GM21786 (cell line): ENCODE results near the gene PDCD7.
"Not testable (repeated sequence)": the region's sequence is repeated elsewhere in the genome, so short reads cannot be mapped to it uniquely, and the experiment has no call there.

Experiments
- ATAC-seq: cut with Tn5 transposase; IDR thresholded peaks from one replicate; pipeline ENCODE4 v1.9.1; 2021; ENCODE audit not compliant: unreplicated experiment

The PDCD7 gene

DNA sequence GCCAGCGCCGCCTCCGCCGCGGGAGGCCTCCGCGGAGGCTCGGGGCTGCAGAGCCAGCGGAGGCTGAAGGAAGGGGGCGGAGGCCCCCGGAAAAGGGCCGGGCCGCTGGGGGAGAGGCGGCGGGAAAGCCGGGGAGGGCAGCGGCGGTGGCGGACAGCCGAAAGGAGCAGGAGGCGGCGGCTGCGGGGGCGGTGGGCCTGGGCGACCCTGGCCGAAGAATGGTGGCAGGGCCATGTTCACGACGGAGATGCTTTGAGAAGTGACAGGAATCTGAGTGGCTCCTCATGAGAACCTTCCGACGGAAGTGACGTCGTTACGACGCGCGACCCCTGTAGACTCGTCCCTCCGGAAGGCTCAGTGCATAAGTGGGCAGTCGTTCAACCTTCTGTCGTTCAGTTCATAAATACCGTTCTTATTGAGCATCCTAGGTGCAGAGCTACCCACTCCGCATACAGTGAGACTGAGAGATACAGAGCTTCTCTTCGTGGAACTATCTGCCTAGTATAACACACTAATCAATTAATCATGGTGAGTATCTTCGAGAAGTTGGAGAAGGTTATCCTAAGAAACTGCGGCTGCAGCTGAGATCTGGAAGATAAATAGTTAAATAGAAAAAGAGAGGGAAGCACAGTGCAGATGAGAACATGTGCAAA lies at the start of gene PDCD7:
Gene PDCD7 (minus strand): TSS at position 261 of the 653 bp plus-strand sequence. CDS start 27 bp downstream, at position 234.
- peak; percentile 91 for ATAC-seq

DNA sequence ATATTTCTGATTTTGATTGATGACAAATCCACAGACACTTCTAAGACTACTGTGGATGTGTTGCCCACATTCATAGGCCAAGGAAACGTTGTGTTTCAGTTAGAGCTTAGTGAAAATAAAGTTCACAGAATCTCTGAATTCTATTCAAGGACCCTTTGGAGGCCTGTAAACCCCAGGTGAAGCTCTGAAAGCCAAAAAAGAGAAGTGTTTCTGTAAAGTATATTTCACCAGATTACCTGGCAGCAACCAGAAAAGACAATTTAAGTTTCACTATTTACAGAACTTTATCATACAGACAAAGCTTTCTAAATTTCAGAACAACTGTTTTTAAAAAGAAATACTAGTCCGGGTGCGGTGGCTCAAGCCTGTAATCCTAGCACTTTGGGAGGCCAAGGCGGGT lies 48.9 kb upstream of the PDCD7 start:
- no peak for ATAC-seq

DNA sequence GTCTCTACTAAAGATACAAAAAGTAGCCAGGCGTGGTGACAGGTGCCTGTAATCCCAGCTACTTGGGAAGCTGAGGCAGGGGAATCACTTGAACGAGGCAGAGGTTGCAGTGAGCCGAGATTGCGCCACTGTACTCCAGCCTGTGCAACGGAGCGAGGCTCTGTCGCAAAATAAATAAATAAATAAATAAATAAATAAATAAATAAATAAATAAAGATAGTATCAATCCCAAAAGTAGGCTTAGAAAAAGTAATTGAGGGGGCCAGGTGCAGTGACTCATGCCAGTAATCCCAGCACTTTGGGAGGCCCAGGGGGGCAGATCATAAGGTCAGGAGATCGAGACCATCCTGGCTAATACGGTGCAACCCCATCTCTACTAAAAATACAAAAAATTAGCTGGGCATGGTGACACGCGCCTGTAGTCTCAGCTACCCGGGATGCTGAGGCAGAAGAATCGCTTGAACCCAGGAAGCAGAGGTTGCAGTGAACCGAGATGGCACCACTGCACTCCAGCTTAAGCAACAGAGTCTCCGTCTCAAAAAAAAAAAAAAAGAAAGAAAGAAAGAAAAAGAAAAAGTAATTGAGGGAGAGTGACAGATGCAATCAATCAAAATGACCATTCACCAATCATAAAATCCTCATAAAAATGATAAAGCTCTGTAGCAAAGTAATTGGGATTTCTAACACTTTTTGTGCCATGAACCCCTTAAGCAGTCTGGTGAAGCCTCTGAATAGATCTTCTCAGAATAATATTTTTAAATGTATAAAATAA lies 48.2 kb upstream of the PDCD7 start:
- not testable (repeated sequence) for ATAC-seq

GRCh38 chr15:65180167-65180566 lies 46.6 kb upstream of the PDCD7 start:
- no peak for ATAC-seq

DNA sequence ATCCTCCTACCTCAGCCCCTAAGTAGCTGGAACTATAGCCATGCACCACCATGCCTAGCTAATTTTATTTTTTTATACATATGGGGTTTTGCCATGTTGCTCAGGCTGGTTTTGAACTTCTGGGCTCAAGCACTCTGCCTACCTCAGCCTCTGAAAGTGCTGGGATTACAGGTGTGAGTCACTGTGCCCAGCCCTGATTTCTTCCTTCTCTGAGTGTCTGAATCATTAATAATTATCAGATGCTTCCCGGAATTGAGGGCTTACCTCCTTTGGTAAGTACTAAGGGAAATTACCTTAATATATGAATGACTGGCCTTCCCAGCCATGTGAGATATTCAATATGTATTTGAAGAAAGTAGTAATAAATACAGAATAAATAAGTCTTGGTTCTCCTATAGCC lies 44.3 kb upstream of the PDCD7 start:
- no peak for ATAC-seq

GRCh38 chr15:65176056-65176455 lies 42.4 kb upstream of the PDCD7 start:
- ATAC-seq: no peak

DNA sequence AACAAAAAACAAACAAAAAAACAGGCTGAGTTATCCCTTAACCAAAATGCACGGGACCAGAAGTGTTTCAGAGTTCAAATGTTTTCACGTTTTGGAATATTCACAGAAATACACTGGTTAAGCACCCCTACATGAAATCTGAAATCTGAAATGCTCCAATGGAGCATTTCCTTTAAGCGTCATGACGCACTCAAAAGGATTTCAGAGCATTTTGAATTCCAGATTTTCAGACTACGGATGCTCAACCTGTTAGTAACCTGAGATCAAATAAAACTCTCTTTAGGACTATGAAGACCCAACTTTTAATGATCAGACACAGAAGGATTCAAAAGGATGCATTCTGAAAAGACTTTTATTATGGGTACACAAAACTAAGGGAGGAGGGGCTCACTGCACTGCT lies 41.9 kb upstream of the PDCD7 start:
- ATAC-seq: no peak

GRCh38 chr15:65174509-65174908 lies 40.9 kb upstream of the PDCD7 start:
- ATAC-seq: no peak

DNA sequence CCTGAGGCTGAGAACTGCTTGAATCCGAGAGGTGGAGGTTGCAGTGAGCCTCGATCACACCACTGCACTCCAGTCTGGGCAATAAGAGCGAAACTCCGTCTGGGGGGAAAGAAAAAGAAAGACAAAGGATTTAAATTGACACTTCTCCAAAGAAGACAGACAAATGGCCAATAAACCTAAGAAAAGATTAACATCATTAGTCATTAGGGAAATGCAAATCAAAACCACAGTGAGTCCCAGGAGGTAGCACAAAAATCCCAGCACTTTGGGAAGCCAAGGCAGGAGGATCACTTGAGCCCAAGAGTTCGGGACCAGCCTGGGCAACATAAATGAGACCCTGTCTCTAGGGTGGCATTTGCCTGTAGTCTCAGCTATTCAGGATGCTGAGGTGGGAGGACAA lies 38.9 kb upstream of the PDCD7 start:
- ATAC-seq: no peak

DNA sequence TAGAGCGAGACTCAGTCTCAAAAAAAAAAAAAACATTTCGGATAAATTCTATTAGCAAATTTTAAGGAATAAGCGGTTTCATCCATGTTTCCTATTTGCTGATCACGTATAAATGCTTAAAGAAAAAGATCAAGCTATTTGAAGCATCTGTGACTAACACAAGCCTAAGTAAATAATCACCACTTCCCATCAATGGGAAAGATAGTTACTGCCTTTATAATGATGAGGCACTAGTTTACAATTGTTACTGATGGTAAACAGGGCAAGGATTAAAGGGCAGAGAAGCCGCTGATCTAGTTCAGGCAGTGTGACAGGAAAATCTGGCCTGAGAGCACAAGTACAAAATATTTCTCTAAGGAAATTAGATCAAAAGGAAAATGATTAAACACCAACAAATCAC lies 37.8 kb upstream of the PDCD7 start:
- ATAC-seq: no peak

DNA sequence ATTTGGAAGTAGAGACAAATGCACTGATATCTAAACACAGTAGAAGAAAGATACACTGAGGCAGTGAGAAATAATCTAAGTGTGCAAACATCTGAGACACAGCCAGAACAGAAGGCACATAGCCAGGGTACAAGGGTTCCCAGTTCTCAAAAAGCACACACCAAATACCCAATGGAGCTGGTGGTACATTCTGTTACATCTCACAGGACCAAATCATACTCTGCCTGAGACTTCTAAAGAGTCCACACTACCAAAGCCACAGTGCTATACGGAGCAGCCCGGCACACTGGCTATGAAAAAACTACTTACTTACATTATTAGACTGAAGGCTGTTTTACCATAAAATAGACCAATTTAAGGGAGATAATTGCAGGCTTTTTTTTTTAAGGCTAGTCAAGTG lies 32.3 kb upstream of the PDCD7 start:
- ATAC-seq: no peak

DNA sequence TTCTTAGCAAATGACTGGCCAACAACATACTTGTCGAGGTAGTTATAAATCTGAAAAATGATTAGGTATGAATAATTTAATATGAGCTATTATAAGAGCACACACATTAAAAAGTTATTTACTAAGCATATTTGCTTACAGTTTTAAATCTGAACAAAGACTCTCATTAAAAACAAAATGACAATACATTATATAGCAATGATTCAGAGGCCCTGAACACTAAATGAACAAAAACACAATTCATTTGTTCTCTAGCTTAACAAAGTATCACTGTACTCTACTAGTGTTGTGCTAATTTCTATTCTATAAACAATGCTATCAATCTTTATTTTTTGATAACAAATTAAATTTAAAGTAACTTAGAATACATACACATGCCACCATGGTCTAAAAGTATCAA lies 30.5 kb upstream of the PDCD7 start:
- ATAC-seq: no peak

- ATAC-seq: no peak
Measured at GRCh38 chr15:65163041-65163440, 29.4 kb upstream of the PDCD7 start.

DNA sequence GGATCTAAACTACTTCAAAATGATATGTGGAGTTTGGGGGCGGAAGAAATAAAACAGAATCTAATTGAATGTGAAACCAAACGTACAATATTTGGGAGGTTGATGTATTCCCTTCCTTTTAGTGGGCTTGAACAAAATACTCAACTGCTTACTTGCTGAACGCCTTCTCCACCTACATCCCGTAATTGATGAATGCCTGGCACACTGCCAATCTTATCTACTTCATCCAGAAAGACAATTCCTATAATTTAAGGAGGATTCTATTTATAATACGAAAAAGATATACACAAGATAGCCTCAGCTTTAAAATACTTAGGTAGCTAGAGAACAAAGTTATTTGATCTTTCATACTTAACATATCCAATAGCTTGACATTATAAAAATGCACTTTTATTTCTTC lies 23.1 kb upstream of the PDCD7 start:
- ATAC-seq: no peak

DNA sequence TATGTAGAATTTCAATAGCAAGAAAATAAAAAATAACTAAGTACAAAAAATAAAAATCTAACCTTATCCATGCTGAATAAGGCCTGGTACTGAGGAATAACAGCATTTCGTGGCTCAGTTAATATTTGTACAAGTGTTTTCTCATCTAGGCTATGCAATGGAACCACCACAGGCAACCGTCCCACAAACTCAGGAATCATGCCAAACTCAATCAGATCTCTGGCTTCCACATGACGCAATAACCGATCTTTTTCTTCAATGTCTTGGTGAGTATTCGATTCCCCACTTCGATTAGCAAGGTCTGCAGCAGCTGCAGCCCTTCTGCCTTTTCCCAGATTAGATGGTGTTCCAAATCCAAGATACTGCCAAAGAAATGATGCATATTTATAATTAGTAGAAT lies 21.1 kb upstream of the PDCD7 start:
- ATAC-seq: no peak

GRCh38 chr15:65147902-65148301 lies 14.3 kb upstream of the PDCD7 start:
- ATAC-seq: no peak

DNA sequence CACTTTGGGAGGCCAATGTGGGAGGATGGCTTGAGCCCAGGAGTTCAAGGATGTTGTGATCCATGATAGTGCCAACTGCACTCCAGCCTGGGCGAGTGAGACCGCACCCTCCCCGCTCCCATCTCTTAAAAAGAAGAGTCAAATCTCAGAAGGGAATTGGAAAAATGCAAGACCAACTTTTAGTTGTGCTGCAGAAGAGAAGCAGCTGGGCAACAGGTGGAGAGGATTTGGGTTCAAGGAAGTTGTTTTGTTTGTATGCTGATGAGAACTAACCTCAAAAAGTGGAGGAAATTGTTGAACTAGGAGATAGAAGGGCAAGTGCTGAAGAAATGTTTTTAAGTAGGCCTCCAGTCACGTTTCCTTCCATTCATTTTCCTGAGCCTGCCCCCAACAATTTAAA lies 12.8 kb upstream of the PDCD7 start:
- no peak for ATAC-seq

DNA sequence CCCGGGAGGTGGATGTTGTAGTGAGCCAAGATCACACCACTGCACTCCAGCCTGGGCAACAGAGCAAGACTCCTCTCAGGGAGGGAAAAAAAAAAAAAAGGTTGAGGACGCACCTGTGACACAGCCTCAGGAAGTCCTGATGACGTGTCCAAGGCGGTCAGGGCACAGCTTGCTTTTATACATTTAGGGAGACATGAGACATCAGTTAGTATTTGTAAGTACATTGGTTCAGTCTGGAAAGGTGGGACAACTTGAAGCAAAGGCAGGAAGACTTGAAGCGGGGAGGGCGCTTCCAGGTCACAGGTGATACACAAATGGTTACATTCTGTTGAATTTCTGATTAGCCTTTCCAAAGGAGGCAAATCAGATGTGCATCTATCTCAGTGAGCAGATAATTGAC lies 5.0 kb upstream of the PDCD7 start:
- ATAC-seq: not testable (repeated sequence)

DNA sequence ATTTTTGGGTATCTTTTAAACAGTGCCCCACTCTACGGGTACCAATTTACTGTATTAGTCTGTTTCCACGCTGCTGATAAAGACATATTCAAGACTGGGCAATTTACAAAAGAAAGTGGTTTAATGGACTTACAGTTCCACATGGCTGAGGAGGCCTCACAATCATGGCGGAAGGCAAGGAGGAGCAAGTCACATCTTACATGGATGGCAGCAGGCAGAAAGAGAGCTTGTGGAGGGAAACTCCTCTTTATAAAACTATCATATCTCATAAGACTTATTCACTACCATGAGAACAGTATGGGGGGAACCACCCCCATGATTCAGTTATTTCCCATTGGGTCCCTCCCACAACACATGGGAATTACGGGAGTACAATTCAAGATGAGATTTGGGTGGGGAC lies 4.3 kb upstream of the PDCD7 start:
- ATAC-seq: not testable (repeated sequence)

DNA sequence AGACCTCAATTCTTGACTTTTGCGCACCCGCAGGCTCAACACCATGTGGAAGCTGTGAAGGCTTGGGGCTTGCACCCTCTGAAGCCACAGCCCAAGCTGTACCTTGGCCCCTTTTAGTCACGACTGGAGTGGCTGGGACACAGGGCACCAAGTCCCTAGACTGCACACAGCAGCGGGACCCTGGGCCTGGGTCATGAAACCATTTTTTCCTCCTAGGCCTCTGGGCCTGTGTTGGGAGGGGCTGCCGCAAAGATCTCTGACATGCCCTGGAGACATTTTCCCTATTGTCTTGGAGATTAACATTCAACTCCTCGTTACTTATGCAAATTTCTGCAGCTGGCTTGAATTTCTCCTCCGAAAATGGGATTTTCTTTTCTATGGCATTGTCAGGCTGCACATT lies 3.5 kb upstream of the PDCD7 start:
- not testable (repeated sequence) for ATAC-seq

GRCh38 chr15:65134538-65134937 lies 930 bp upstream of the PDCD7 start:
- no peak for ATAC-seq

DNA sequence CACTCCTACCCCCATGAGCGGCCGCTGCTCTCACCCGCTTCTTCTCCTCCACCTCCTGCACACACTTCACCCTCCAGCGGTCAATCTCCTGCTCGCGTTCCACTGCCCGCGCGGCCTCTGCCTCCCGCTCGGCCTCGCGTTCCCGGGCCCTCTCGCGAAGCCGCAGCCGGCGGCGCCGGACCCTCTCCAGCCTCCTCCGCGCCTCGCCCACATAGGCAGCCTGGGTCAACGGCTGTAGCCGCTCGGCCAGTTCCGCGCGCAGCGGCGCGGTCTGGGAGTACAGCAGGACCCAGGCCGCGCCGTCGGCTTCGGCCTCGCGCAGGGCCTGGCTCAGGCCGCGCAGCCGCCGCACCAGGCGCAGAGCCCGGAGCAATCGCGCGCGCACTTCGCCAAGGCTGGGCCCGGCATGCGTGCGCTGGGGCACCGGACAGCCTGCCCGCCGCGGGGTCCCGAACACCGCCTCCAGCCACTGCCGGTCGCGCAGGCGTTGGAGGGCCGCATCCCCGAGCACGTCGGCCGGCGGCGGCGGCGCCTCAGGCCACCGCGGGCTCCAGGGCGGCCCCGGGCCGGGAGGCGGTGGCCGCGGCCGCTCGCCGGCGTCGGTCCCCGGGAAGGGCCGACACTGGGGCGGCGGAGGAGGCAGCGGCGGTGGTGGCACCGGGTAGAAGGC lies 595 bp downstream of the PDCD7 start:
- peak; percentile 22 for ATAC-seq
